Hepatic stellate cell (primary cell): ENCODE measurements around the gene COL18A1.

ENCODE experiments used
- DNase-seq: peaks from one replicate; pipeline ENCODE4 v3.0.0; 2011; ENCODE audit warnings: low spot score

The COL18A1 gene

GRCh38 chr21:45414396-45415187 is 9.6 kb downstream of the COL18A1 start:
- no peak for DNase-seq

- DNase-seq, result no peak
Measured at GRCh38 chr21:45415188-45415942, 10.4 kb downstream of the COL18A1 start.

- DNase-seq, result no peak
Measured at GRCh38 chr21:45415943-45416611, 11.1 kb downstream of the COL18A1 start.

DNA sequence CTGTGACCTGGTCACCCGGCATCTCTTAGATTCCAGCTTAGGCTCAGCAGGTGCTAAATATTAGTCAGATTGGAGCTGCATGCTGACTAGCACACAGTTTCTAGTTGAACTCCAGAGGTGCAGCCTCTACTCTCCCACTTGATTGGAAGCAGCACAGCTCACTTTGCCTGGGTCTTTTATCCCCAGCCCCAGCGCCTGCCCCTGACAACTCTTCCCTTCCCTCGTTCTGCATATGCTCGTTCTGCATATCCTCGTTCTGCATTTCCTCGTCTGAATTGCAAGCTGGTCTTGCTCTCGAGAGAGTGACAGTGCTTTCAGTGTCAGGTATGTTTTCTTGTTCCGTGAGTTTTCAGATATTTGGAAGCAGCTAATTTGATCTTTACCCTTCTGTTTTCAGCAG is 11.7 kb downstream of the COL18A1 start:
- no peak for DNase-seq

DNA sequence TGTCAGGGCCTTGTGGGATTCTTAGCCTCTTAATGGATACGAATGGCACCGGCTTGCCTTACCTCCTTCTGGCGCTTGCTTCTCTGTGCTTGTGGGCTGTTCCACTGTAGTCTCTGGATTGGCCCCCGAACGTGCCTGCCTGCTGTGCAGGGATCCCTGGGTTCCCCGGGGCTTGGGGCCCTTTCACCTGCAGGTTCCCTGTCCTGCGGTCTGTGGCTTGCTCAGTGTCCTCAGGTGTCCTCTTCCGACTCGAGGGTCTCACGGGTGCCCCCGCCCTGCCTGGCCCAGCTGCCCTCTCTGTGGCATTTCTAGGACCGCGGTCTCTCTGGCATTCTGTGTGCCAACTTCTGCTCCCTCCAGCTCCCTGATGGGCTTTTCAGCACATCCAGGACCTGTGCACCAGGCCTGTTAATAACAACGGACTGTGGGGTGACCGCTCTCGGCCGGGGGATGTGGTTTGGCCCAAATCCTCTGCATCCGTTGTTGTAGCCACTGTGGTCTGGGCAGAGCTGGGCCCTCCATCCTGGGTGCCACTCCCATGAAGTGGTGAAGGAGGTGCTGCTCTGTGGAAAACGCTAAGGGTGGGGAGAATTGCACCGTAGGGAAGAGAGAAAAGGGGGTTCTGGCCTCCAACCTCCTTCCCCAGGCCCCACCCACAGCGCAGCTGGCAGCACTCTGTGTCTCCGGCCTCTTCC is 12.4 kb downstream of the COL18A1 start:
- DNase-seq, result no peak

DNA sequence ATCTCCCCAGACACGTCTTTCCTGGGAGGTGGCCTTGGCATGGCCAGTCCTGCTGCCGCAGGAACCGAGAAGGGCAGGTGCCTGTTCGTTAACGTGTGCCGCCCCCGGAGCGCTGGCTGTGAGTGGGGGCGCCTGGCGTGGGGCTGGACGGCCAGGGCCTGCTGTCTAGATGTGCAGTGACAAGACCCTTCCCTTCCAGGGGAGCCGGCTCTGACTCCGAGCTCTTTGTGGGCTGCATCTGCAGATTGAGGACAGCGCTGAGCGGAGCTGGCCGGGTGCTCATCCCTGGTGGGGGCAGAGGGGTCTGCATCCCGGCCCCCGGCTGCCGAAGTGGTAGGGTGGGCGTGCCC is 13.0 kb downstream of the COL18A1 start:
- DNase-seq, result no peak

DNA sequence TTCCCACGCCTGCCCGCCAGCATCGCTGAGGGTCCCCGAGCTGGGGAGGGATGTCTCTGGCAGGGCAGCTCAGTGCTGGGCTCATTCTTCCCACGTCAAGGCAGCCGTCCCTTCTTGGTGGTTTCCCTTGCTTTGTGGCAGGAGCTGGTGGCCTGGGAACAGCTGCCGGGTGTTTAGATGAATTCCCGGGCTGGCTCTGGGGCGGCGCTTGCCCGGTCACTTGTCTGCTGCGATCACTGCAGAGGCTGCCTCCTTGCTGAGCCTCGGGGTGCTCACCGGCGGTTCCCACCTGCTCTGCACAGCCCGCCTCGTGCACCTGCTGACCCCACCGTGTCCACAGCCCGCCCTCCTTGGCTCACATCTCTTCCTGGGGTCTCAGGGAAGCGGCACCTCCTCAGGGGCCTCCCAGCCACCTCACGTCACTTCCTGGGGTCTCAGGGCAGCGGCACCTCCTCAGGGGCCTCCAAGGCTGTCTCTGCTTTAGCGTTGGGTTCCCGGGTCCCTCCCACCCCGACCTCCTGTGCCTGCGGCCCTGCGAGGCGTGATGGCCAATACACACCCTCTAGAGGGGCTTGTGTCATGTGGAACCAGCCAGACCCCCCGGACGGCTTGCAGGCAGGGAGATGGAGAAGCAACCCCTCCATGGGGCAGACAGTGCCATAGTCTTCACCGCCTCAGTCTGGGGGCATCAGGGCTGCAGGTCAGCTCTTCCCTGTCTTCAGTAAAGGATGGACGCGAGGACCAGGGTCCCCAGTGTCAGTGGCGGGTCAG is 13.5 kb downstream of the COL18A1 start:
- DNase-seq, result no peak

GRCh38 chr21:45419162-45419561 is 14.2 kb downstream of the COL18A1 start:
- DNase-seq, result no peak

- peak; percentile 72 for DNase-seq
Measured at GRCh38 chr21:45420061-45421041, 15.4 kb downstream of the COL18A1 start.

GRCh38 chr21:45421071-45421845 is 16.3 kb downstream of the COL18A1 start:
- DNase-seq, result no peak

DNA sequence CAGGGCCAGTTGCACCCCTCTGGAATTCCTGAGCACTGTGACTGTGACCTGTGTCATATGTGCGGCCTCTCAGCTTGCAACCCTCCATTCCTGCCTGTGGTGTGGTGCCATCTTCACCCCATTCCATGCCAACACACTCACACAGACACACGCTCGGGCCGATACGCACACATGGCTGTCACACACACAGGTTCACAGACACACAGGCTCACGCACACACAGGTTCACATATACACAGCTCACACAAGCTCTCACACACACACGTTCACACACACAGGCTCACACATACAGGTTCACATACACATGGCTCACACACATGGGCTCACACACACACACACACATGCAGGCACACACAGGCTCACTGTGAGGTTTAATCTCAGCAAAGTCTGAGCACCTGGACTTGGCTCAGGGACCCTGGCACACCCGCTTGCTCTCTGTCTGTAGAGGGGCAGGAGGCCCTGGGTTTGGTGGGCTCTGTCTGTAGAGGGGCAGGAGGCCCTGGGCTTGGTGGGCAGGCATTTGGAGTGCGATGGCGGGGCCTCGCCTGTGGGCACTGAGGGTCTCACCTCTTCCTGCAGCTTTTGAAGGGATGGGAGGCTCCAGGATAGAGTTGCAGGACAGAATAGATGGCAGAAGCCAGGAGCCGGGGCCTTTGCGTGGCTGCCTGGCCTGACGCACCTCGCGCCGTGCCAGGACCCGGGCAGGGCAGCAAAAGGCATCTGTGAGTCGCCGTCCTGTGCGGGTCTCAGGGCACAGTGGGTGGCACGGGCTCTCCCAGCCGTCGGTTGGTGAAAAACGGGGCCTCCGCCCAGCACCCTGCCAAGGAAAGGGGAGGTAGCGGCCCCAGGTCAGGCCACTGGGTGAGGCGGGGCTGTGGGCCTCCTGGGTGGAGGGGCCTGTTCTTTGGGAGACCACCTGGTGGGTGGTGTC is 17.1 kb downstream of the COL18A1 start:
- DNase-seq, result no peak

DNA sequence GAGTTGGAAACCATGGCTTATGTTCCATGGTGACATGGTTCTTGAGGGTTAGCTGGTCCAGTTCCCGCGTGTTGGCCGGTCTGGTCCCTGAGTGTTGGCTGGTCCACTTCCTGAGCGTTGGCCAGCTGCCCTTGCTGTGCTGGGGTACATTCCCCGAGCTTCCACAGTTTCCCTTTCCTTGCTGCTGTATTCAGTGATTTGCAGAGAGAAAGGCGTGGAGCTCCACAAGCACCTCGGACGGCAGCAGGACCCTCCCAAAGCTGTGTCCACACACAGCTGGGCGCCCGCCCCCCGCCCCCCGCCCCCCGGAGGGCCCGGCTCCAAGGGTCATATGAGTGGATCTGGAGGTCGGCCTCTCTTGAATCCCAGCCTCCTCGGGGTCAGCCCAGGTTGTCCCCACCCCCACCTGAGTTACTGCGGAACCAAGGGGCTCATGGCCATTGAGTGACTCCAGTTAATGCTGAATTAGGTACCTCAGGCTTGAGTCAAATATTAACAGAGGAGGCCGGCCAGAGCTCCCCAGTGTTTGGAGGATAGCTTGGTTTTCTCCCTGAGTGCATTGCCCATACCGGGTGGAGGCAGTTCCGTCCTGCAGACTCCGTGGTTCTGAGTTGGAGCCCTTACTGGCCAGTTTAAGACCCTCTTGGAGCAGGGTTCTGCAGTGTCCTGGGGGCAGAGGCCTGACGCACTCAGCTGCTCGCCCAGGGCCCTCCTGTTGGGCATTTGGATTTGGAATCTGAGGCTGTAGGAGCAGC is 18.4 kb downstream of the COL18A1 start:
- no peak for DNase-seq

DNA sequence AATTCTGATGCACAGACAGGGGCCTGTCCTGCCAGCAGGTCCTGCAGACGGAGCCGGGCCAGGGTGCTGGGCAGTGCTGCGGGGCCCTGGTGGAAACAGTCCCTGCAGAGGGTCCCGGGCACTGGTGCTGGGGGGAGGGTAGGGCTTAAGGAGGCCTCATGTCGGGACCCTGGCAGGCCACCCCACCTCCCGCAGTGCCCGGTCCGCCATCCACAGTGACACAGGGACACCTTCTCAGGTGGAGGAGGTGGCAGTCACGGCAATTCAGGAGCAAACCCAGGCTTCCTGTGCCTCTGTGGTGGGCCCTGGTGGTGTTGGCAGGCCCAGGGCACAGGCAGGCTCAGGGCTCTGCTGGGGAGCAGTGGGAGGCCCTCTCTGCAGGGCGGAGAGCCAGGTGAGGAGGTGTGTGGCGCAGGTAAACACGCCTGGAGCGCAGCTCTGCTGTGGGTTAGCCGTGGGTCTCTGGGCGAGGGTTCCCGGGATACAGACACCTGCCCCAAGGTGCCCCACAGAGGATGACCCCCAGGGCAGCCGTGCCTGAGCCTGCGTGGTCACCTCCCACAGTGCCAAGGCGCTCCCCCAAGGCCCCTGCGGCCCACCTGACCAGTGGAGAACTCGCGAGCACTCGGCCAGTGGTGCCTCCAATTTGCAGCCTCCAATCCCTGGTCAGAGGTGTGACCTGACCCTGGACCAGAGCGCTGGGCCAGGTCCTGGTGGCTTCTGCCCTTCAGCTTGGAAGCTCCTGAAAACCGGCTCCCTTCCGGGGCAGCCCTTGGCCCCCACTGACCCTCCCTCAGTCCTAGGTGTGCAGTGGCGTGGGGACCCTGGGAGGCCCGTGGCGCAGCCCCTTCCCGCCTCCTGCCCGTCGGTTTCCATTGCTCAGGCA is 19.2 kb downstream of the COL18A1 start:
- no peak for DNase-seq

DNA sequence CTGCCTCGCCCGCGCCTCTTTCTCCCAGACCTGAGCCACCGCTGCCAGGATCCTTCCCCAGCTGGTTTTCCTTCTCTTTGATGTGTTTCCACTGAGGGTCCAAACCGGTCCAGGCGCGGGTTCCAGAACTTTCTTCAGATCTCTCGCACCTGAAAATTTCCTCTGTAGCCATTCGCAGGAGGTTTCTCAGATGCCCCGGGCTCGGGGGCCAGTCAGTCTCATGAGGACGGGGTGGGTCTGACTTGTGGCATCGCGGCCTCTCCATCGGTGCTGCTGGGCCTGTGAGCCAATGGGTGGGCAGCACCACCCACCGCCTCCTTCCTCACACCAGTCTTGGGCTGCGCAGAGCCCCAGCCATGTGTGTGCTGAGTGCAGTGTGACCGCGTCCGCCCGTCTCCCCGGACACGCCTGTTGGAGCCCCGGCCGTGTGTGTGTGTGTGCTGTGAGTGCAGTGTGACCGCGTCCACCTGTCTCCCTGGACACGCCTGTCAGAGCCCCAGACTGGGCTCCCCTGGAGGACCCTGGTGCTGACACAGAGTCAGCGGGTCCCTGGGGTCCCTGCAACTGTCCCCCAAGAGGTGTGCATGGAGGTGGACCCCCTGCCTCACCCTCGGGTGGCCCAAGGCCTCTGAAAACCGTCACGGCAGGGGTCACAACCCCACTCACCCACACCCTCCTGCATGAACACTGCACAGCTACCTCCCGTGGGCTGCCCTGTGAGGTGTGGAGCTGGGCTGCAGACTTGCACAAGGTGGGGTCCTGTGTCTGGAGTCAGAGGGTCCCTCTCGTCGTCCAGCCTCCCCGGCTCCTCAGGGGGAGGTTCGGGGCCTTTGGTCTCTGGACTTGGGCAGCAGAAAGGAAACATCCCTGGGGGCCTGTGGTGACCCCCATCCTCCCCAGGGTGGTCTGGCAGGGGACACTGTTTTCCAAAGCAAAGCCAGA is 20.2 kb downstream of the COL18A1 start:
- DNase-seq, result no peak
